NCI-H82 treated with DMSO at 0.1 percent for 48 hours (cell line): ENCODE measurements around the gene GTF2A1L.

Experiments
- DNase-seq: peaks from one replicate; lab custom pipeline; 2025; ENCODE audit not compliant: unreplicated experiment; lab: John Stamatoyannopoulos, UW

Gene GTF2A1L

DNA sequence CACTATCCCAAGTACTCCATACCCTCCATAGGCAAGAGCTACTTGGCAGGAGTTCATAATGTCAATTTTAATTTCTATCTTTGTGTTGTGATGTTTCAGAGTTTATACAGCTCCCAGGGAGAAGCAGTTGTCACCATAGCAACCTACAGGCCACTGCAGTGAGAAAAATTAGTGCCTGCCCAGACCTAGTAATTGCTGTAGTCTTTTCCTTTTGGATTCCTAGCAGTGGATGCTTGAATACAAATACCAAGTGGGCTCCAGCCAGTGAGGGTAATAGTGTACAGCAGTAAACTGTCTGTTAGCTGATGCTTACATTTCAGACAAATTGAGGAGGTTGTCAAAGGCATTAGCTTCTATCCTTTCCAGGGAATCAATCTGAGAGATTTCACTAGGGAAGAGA is 111.2 kb downstream of the GTF2A1L start:
- DNase-seq = no peak
